SJCRH30 (cell line): ENCODE measurements around the gene TMEM108. TPM values are rescaled to one million over a fixed set of nuclear protein-coding genes. Genes with fewer than 3 reads are reported as not detected.
A peak's percentile ranks its signal among the peaks of the same experiment; 100 is the strongest.

ENCODE experiments used
- DNase-seq, 2 experiments: peaks; one replicate each; pipeline ENCODE4 v3.0.0-alpha.2; 2015 to 2020
- H3K27ac ChIP-seq: fragments of 250-450 bp; sonication (Bioruptor Pico); 2 replicates; pipeline ENCODE4 v1.5.1; 2020; ENCODE audit warnings: mild to moderate bottlenecking, moderate library complexity
- H3K27me3 ChIP-seq: fragments of 250-450 bp; sonication (Bioruptor Pico); 2 replicates; pipeline ENCODE4 v1.5.1; 2020; ENCODE audit warnings: mild to moderate bottlenecking, moderate library complexity
- H3K36me3 ChIP-seq: fragments of 250-450 bp; sonication (Bioruptor Pico); 2 replicates; pipeline ENCODE4 v1.5.1; 2020; ENCODE audit warnings: mild to moderate bottlenecking, moderate library complexity
- H3K4me1 ChIP-seq: fragments of 250-450 bp; sonication (Bioruptor Pico); 2 replicates; pipeline ENCODE4 v1.5.1; 2020; ENCODE audit warnings: mild to moderate bottlenecking, moderate library complexity
- H3K4me3 ChIP-seq: fragments of 250-450 bp; sonication (Bioruptor Pico); 2 replicates; pipeline ENCODE4 v1.5.1; 2020; ENCODE audit warnings: mild to moderate bottlenecking, moderate library complexity
- H3K9me3 ChIP-seq: fragments of 250-450 bp; sonication (Bioruptor Pico); replicated peaks from 2 replicates; pipeline ENCODE4 v1.5.1; 2020; ENCODE audit warnings: mild to moderate bottlenecking, moderate library complexity
- total RNA-seq: library from RNA; depleted of rRNA; stranded (reverse); fragments of >200 nt; shearing (Covaris generic); gene quantifications from 2 replicates; pipeline ENCODE4 v1.2.3, GENCODE V29; 2014

TMEM108 gene
- total RNA-seq, 1 experiment from 2014 or later, result 14.1 TPM

- H3K36me3 ChIP-seq, result no peaks in the 10 kb centered on the region
- H3K4me3 ChIP-seq, result no peak overlapping the region
- no peaks in the 10 kb centered on the region for H3K27me3 ChIP-seq
- peaks cover 9% of the 10 kb centered on the region for H3K4me1 ChIP-seq
- no peak for DNase-seq
- H3K9me3 ChIP-seq, result no peaks in the 10 kb centered on the region
- no peak overlapping the region for H3K27ac ChIP-seq
Measured at GRCh38 chr3:133375403-133375745, 337.2 kb downstream of the TMEM108 start.

DNA sequence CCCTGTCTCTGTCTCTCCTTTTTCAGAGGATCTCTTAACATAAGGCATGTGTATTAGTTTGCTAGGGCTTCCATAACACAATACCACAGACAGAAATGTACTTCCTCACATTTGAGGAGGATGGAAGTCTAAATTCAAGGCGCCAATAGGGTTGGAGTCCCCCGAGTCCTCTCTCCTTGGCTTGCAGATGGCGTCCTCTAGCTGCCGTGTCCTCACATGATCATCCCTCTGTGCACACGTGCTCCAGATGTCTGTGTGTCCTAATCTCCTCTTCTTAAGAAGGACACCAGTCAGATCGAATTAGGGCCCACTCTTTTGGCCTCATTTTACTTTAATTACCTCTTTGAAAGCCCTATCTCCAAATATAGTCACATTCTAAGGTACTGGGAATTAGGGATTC is 338.6 kb downstream of the TMEM108 start:
- Histone ChIP-seq H3K27ac (no peak overlapping the region), H3K9me3 (no peaks in the 10 kb centered on the region), H3K4me3 (no peak overlapping the region), H3K4me1 (peaks cover 9% of the 10 kb centered on the region), H3K27me3 (no peaks in the 10 kb centered on the region), H3K36me3 (no peaks in the 10 kb centered on the region)
- DNase-seq, result peak in 1 of 2 experiments; percentile 13

DNA sequence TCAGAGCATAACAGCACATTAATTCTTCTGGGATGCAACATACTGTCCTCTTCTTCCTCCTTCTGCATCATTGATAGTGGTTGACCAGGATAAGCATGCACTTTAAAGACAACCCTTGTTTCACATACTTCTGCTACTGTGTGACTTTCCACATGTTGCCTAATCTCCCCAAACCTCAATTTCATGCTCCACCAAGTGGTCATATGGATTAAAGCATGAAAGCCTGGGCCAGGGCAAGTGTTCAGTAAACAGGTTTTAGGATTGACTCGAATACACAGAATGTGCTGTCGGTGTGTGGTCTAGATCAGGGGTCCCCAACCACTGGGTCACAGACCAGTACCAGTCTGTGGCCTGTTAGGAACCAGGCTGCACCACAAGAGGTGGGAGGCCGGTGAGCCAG is 339.2 kb downstream of the TMEM108 start:
- peak; percentile 33 to 75 for DNase-seq
- H3K9me3 ChIP-seq, result no peaks in the 10 kb centered on the region
- H3K4me3 ChIP-seq, result no peak overlapping the region
- H3K4me1 ChIP-seq, result peaks cover 9% of the 10 kb centered on the region
- H3K36me3 ChIP-seq, result no peaks in the 10 kb centered on the region
- no peaks in the 10 kb centered on the region for H3K27me3 ChIP-seq
- no peak overlapping the region for H3K27ac ChIP-seq

- no peak for DNase-seq
- H3K4me1 ChIP-seq, result peaks cover 9% of the 10 kb centered on the region
- no peak overlapping the region for H3K4me3 ChIP-seq
- no peak overlapping the region for H3K27ac ChIP-seq
- H3K9me3 ChIP-seq, result no peaks in the 10 kb centered on the region
- H3K36me3 ChIP-seq, result no peaks in the 10 kb centered on the region
- no peaks in the 10 kb centered on the region for H3K27me3 ChIP-seq
Measured at GRCh38 chr3:133379926-133380325, 341.7 kb downstream of the TMEM108 start.

- Histone ChIP-seq H3K27ac (no peak overlapping the region), H3K4me1 (peaks cover 9% of the 10 kb centered on the region), H3K4me3 (no peak overlapping the region), H3K27me3 (no peaks in the 10 kb centered on the region), H3K36me3 (no peaks in the 10 kb centered on the region), H3K9me3 (no peaks in the 10 kb centered on the region)
- no peak for DNase-seq
Measured at GRCh38 chr3:133380481-133381225, 342.5 kb downstream of the TMEM108 start.

DNA sequence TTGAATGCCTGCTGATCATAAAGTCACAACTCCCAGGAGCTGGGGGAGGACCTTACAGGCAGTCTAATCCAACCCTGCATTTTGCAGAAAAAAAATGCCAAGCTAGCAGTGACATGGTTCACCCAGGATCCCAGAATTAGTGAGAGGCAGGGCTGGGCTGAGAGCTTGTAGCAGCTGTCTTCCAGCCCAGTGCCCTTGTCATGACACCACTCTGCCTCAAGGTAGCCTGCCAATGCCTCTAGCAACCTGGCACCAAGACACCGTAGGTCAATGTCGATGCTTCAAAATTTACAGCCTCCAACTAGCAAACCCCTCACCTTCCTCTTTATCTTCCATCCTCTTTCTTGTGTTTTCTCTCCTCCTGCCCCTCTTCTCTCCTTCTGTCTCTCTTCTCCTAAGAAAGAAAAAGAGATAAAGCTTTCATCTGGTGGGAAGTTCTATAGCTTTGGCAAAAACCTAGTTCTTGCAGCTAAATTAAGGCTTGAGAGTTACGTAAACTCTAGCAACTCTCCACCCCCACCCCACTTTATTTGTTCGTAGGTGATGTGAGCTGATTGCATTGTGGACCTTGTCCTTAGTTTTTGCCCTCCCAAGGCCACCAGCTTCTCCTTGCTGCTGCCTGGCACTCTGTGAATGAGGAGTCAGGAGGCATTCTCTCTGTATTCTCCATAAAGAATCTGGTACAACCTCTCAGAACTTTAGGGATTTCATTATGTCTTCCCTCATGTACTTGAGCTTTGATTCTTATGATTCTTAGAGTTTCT is 343.3 kb downstream of the TMEM108 start:
- DNase-seq, result no peak
- H3K4me1 ChIP-seq, result peaks cover 9% of the 10 kb centered on the region
- no peak overlapping the region for H3K27ac ChIP-seq
- no peaks in the 10 kb centered on the region for H3K9me3 ChIP-seq
- H3K27me3 ChIP-seq, result no peaks in the 10 kb centered on the region
- no peaks in the 10 kb centered on the region for H3K36me3 ChIP-seq
- H3K4me3 ChIP-seq, result no peak overlapping the region

DNA sequence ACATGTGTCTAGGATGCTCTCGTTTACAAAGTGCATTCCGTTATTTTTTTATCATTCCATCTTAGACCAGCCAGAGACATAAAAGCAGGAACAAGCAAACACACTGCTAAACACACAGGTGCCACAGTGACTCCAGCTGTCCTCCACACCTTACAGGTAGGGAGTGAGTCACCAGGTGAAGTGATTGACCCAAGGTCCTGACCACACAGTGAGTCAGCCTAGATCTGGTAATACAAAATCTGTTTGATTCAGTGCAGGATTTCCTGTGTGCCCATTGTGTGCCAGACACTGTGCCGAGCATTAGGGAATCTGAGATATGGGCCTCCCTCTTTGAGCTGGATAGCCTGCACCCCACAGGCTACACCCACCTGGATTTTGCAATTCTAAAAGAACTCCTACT is 345.0 kb downstream of the TMEM108 start:
- DNase-seq, result no peak
- no peak overlapping the region for H3K4me3 ChIP-seq
- no peaks in the 10 kb centered on the region for H3K36me3 ChIP-seq
- H3K4me1 ChIP-seq, result no peaks in the 10 kb centered on the region
- no peaks in the 10 kb centered on the region for H3K27me3 ChIP-seq
- no peak overlapping the region for H3K27ac ChIP-seq
- no peaks in the 10 kb centered on the region for H3K9me3 ChIP-seq

DNA sequence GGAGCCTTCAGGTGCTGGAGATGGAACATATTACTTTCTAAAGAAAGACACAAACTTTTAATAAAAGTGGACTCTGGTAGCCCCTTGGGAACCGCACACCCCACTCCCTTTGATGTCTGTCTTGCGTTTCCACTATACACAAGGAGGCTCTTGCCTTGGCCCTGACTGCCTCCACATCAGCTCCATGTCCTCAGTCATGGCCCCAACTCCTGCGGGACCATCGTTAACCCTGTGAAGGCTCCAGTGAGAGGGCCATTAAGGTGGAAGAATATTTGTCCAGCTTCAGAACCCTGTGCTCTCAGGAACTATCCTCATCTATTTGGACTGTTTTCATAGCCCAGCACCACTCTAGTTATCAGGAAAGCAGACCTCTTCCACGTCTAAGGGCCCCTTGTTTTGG is 345.6 kb downstream of the TMEM108 start:
- no peaks in the 10 kb centered on the region for H3K36me3 ChIP-seq
- H3K9me3 ChIP-seq, result no peaks in the 10 kb centered on the region
- no peak overlapping the region for H3K4me3 ChIP-seq
- no peaks in the 10 kb centered on the region for H3K27me3 ChIP-seq
- H3K27ac ChIP-seq, result no peak overlapping the region
- no peak for DNase-seq
- no peaks in the 10 kb centered on the region for H3K4me1 ChIP-seq

GRCh38 chr3:133384331-133385027 is 346.3 kb downstream of the TMEM108 start:
- H3K36me3 ChIP-seq, result no peaks in the 10 kb centered on the region
- H3K27ac ChIP-seq, result no peak overlapping the region
- H3K4me1 ChIP-seq, result no peaks in the 10 kb centered on the region

GRCh38 chr3:133386876-133387275 is 348.7 kb downstream of the TMEM108 start:
- H3K4me1 ChIP-seq, result no peaks in the 10 kb centered on the region
- no peak overlapping the region for H3K27ac ChIP-seq
- H3K9me3 ChIP-seq, result no peaks in the 10 kb centered on the region
- no peaks in the 10 kb centered on the region for H3K27me3 ChIP-seq
- DNase-seq, result no peak
- H3K4me3 ChIP-seq, result no peak overlapping the region
- no peaks in the 10 kb centered on the region for H3K36me3 ChIP-seq

More at GRCh38 chr3:133384331-133385027, 346.3 kb downstream of the TMEM108 start:
- H3K27me3 ChIP-seq, result no peaks in the 10 kb centered on the region
- peak; percentile 48 to 71 for DNase-seq
- H3K9me3 ChIP-seq, result no peaks in the 10 kb centered on the region
- H3K4me3 ChIP-seq, result no peak overlapping the region

GRCh38 chr3:133387341-133387740 is 349.1 kb downstream of the TMEM108 start:
- no peaks in the 10 kb centered on the region for H3K4me1 ChIP-seq
- no peaks in the 10 kb centered on the region for H3K36me3 ChIP-seq
- DNase-seq, result no peak
- H3K9me3 ChIP-seq, result no peaks in the 10 kb centered on the region
- H3K4me3 ChIP-seq, result no peak overlapping the region
- H3K27me3 ChIP-seq, result no peaks in the 10 kb centered on the region
- no peak overlapping the region for H3K27ac ChIP-seq

GRCh38 chr3:133388696-133389395 is 350.7 kb downstream of the TMEM108 start:
- no peaks in the 10 kb centered on the region for H3K36me3 ChIP-seq
- DNase-seq, result no peak

GRCh38 chr3:133390715-133391114 is 352.5 kb downstream of the TMEM108 start:
- no peak overlapping the region for H3K27ac ChIP-seq
- no peaks in the 10 kb centered on the region for H3K4me1 ChIP-seq
- no peak for DNase-seq
- H3K27me3 ChIP-seq, result no peaks in the 10 kb centered on the region
- H3K9me3 ChIP-seq, result no peaks in the 10 kb centered on the region
- H3K4me3 ChIP-seq, result no peak overlapping the region
- H3K36me3 ChIP-seq, result no peaks in the 10 kb centered on the region; the same call in 1 of the 2 replicates

More at GRCh38 chr3:133388696-133389395, 350.7 kb downstream of the TMEM108 start:
- Histone ChIP-seq H3K27ac (no peak overlapping the region), H3K9me3 (no peaks in the 10 kb centered on the region), H3K4me1 (no peaks in the 10 kb centered on the region), H3K4me3 (no peak overlapping the region), H3K27me3 (no peaks in the 10 kb centered on the region)

DNA sequence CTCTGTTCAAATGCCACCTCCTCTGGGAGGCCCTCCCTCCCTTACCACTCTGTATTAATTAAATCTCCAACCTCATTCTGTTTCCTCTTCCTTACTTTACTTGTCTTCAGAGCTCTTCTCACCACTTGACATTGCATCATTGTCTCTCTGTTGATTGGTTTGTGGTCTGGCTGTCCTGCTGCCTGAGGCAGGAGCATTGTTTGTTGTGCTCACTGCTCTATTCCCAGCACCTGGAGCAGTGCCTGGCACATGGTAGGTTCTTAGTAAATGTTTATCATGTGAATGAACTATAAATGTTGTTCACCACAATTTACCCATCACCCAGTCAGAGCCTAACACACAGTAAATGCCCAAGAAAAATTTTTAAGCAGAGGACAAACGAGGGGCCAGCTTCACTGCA is 355.0 kb downstream of the TMEM108 start:
- H3K36me3 ChIP-seq, result no peaks in the 10 kb centered on the region; the same call in 1 of the 2 replicates
- no peak overlapping the region for H3K4me3 ChIP-seq
- no peaks in the 10 kb centered on the region for H3K27me3 ChIP-seq
- H3K27ac ChIP-seq, result no peak overlapping the region
- H3K4me1 ChIP-seq, result no peaks in the 10 kb centered on the region
- H3K9me3 ChIP-seq, result no peaks in the 10 kb centered on the region
- DNase-seq, result no peak
